Right kidney (tissue), 1 donor: ENCODE measurements around the gene THOC2.
"Not testable (repeated sequence)": the region's sequence is repeated elsewhere in the genome, so short reads cannot be mapped to it uniquely, and the experiment has no call there.

Experiments used
- DNase-seq: peaks from one replicate; pipeline ENCODE4 v3.0.0-alpha.2; 2016

The THOC2 gene

GRCh38 chrX:123581586-123581985 is 151.3 kb downstream of the THOC2 start:
- DNase-seq = no peak

- no peak for DNase-seq
Observed at GRCh38 chrX:123580792-123581191, 152.1 kb downstream of the THOC2 start.

- not testable (repeated sequence) for DNase-seq
Observed at GRCh38 chrX:123574027-123574426, 158.8 kb downstream of the THOC2 start.

GRCh38 chrX:123570011-123570590 is 162.8 kb downstream of the THOC2 start:
- DNase-seq = no peak

GRCh38 chrX:123563167-123563566 is 169.7 kb downstream of the THOC2 start:
- no peak for DNase-seq

GRCh38 chrX:123562342-123563146 is 170.3 kb downstream of the THOC2 start:
- no peak for DNase-seq

- no peak for DNase-seq
Observed at GRCh38 chrX:123561439-123562215, 171.2 kb downstream of the THOC2 start.

GRCh38 chrX:123550829-123551228 is 182.0 kb downstream of the THOC2 start:
- no peak for DNase-seq
